ENCODE data around the gene EME1. TPM values are rescaled to one million over a fixed set of nuclear protein-coding genes. Genes with fewer than 3 reads are reported as not detected.
"Not testable (repeated sequence)": the region's sequence is repeated elsewhere in the genome, so short reads cannot be mapped to it uniquely, and the experiment has no call there.

Gene EME1
- total RNA-seq, 5 donors from 2014 or later (not counting 1 experiment from before 2014, with no cell fraction given), result 0.75 to 2.1 (median 1.4) TPM

DNA sequence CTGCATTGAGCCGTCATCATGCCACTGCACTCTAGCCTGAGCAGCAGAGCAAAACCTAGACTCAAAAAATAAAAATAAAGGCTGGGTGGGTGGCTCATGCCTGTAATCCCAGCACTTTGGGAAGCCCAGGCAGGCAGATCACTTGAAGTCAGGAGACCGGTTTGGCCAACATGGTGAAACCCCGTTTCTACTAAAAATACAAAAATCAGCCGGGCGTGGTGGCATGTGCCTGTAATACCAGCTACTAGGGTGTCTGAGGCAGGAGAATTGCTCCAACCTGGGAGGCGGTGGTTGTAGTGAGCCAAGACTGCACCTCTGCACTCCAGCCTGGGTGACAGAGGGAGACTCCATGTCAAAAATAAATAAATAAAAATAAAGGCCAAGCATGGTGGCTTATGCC, 55.1 kb downstream of the EME1 start:
- peak overlapping the region in 2 of 3 donors; percentile 66 to 85 for H3K4me3 Mint-ChIP-seq
- H3K27me3 ChIP-seq (replicated peaks in 1 of 2; ENCODE audit: control insufficient read depth in 2 of 2, extremely low read depth in 1 of 2, insufficient read depth in 2 of 2, low read length in 1 of 2); DNase-seq; H3K27ac ChIP-seq (ENCODE audit: low read length); ATAC-seq (replicated peaks in 1 of 4); H3K36me3 Mint-ChIP-seq; CTCF ChIA-PET; H3K9me3 ChIP-seq; H3K4me3 ChIP-seq (ENCODE audit: control insufficient read depth in 1 of 2, extremely low read depth in 1 of 2, low read length in 1 of 2); H3K9me3 Mint-ChIP-seq; POLR2A ChIA-PET; H3K27me3 Mint-ChIP-seq; H3K36me3 ChIP-seq (ENCODE audit: control insufficient read depth in 2 of 2, extremely low read depth in 1 of 2, insufficient read depth in 1 of 2, low read length in 1 of 2): not testable (repeated sequence)
- peak overlapping the region in 1 of 2 donors; percentile 69 for H3K27ac Mint-ChIP-seq
- peaks cover 23 to 25% (median 25%) of the 10 kb centered on the region in 3 donors for H3K4me1 Mint-ChIP-seq
- H3K4me1 ChIP-seq (ENCODE audit: control insufficient read depth in 1 of 2, extremely low read depth in 1 of 2, insufficient read depth in 2 of 2, low read length in 2 of 2), result peaks cover 8 to 28% of the 10 kb centered on the region in 2 experiments
- 100% methylated on average over 1 of the region's 6 CpGs for WGBS (ENCODE audit: insufficient coverage)

DNA sequence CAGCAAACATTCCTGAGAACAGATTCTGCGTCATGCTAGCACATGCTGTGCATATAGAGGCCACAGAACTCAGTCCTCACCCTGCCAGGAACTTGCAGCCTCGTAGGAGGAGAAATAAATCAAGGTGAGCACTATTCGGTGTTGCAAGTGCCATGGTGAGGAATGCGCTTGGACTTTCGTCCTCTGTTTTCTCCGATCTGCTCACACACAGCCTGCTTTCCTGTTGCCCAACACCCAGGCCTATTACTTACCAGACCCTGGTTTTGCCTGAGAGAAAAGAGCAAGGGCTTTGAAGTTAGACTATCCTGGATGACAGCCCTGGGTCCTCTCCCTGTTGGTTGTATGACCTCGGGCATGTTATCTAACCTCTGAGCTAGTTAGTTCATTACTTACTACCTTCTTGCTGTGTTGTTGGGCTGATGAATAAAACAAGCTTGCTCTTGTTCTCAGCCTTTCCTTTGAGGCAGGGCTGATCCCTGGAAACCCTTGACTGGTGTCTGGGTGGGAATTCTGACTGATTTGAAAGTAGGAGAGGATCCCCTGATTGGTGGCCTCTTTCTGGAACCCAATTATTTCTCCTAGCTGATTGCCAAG, 55.9 kb downstream of the EME1 start:
- H3K9me3 ChIP-seq, result no peaks in the 10 kb centered on the region
- CTCF ChIA-PET, result no interaction called here
- ATAC-seq (replicated peaks in 1 of 4) (no peak), DNase-seq (no peak)
- no peak overlapping the region for H3K4me3 Mint-ChIP-seq
- H3K27me3 Mint-ChIP-seq, result no peaks in the 10 kb centered on the region
- no peaks in the 10 kb centered on the region for H3K36me3 ChIP-seq (ENCODE audit: control insufficient read depth in 2 of 2, extremely low read depth in 1 of 2, insufficient read depth in 1 of 2, low read length in 1 of 2)
- H3K4me1 Mint-ChIP-seq, result peaks cover 23 to 25% (median 25%) of the 10 kb centered on the region in 3 donors
- peaks cover 8 to 29% of the 10 kb centered on the region in 2 experiments for H3K4me1 ChIP-seq (ENCODE audit: control insufficient read depth in 1 of 2, extremely low read depth in 1 of 2, insufficient read depth in 2 of 2, low read length in 2 of 2)
- POLR2A ChIA-PET, result interaction anchor here in 1 of 2 donors (0.5 to 0.7 kb wide), 2 partner anchors 87 to 1448 kb away, joined by 3 to 4 read pairs; no protein-coding TSS in a partner anchor
- 100% methylated on average over 1 of the region's 7 CpGs for whole genome bisulfite sequencing (ENCODE audit: insufficient coverage)
- no peak overlapping the region for H3K27ac ChIP-seq (ENCODE audit: low read length)
- H3K27me3 ChIP-seq (replicated peaks in 1 of 2; ENCODE audit: control insufficient read depth in 2 of 2, extremely low read depth in 1 of 2, insufficient read depth in 2 of 2, low read length in 1 of 2), result no peaks in the 10 kb centered on the region
- no peaks in the 10 kb centered on the region for H3K9me3 Mint-ChIP-seq
- H3K27ac Mint-ChIP-seq, result no peak overlapping the region
- H3K4me3 ChIP-seq (ENCODE audit: control insufficient read depth in 1 of 2, extremely low read depth in 1 of 2, low read length in 1 of 2), result no peak overlapping the region
- peaks cover 7% of the 10 kb centered on the region for H3K36me3 Mint-ChIP-seq

GRCh38 chr17:50429793-50430192, 56.8 kb downstream of the EME1 start:
- H3K9me3 ChIP-seq, result no peaks in the 10 kb centered on the region
- H3K4me1 ChIP-seq (ENCODE audit: control insufficient read depth in 1 of 2, extremely low read depth in 1 of 2, insufficient read depth in 2 of 2, low read length in 2 of 2), result peaks cover 8 to 30% of the 10 kb centered on the region in 2 experiments
- no peaks in the 10 kb centered on the region for H3K27me3 Mint-ChIP-seq
- no peak overlapping the region for H3K27ac Mint-ChIP-seq
- DNase-seq (no peak), ATAC-seq (replicated peaks in 1 of 4) (no peak)
- 100% methylated on average over 1 of the region's 4 CpGs for WGBS (ENCODE audit: insufficient coverage)
- H3K4me1 Mint-ChIP-seq, result peaks cover 23 to 26% (median 25%) of the 10 kb centered on the region in 3 donors
- peaks cover 7% of the 10 kb centered on the region for H3K36me3 Mint-ChIP-seq
- no peaks in the 10 kb centered on the region for H3K9me3 Mint-ChIP-seq
- no peak overlapping the region for H3K27ac ChIP-seq (ENCODE audit: low read length)
- H3K36me3 ChIP-seq (ENCODE audit: control insufficient read depth in 2 of 2, extremely low read depth in 1 of 2, insufficient read depth in 1 of 2, low read length in 1 of 2), result no peaks in the 10 kb centered on the region
- no peaks in the 10 kb centered on the region for H3K27me3 ChIP-seq (replicated peaks in 1 of 2; ENCODE audit: control insufficient read depth in 2 of 2, extremely low read depth in 1 of 2, insufficient read depth in 2 of 2, low read length in 1 of 2)
- ChIA-PET POLR2A (no interaction called here), CTCF (interaction anchor here (0.5 to 0.6 kb wide), 2 partner anchors 106 to 239 kb away, joined by 3 read pairs; no protein-coding TSS in a partner anchor)
- H3K4me3 ChIP-seq (ENCODE audit: control insufficient read depth in 1 of 2, extremely low read depth in 1 of 2, low read length in 1 of 2), result no peak overlapping the region
- no peak overlapping the region for H3K4me3 Mint-ChIP-seq

Other genes starting within 250 kb of the EME1 start
- under 1 TPM; 0.23 to 0.70 (median 0.35) TPM for gene SAMD14, start 243.1 kb upstream of the EME1 start, total RNA-seq
- gene PPP1R9B, start 222.6 kb upstream of the EME1 start, total RNA-seq, result 10 to 100 TPM; 69.5 to 95.9 (median 91.3) TPM
- gene SGCA, start 207.2 kb upstream of the EME1 start, total RNA-seq, result under 1 TPM in 1 of 5 donors, not detected in 4; 0.33 TPM
- 10 to 100 TPM in 2 of 5 donors, 1 to 10 TPM in 3; 4.1 to 21.0 (median 6.6) TPM for gene COL1A1, start 171.6 kb upstream of the EME1 start, total RNA-seq
- not detected for gene TMEM92, start 98.8 kb upstream of the EME1 start, total RNA-seq
- 10 to 100 TPM; 20.4 to 44.4 (median 40.8) TPM for gene XYLT2, start 27.1 kb upstream of the EME1 start, total RNA-seq
- gene MRPL27, start within 50 bp of the EME1 start, total RNA-seq, result 10 to 100 TPM; 26.0 to 35.0 (median 31.2) TPM
- 10 to 100 TPM; 29.4 to 41.7 (median 33.1) TPM for gene LRRC59, start 24.3 kb downstream of the EME1 start, total RNA-seq
- 10 to 100 TPM; 17.7 to 26.4 (median 21.3) TPM for gene ACSF2, start 53.0 kb downstream of the EME1 start, total RNA-seq
- gene CHAD, start 95.7 kb downstream of the EME1 start, total RNA-seq, result not detected
- 10 to 100 TPM; 61.2 to 80.9 (median 73.2) TPM for gene RSAD1, start 105.6 kb downstream of the EME1 start, total RNA-seq
- gene MYCBPAP, start 135.2 kb downstream of the EME1 start, total RNA-seq, result 1 to 10 TPM in 4 of 5 donors, under 1 TPM in 1; 0.92 to 6.9 (median 4.7) TPM
- gene EPN3, start 159.5 kb downstream of the EME1 start, total RNA-seq, result under 1 TPM in 2 of 5 donors, not detected in 3; 0.08 to 0.44 TPM
- 10 to 100 TPM in 4 of 5 donors, 1 to 10 TPM in 1; 8.9 to 25.7 (median 20.3) TPM for gene SPATA20, start 173.9 kb downstream of the EME1 start, total RNA-seq
- not detected for gene CACNA1G, start 187.5 kb downstream of the EME1 start, total RNA-seq